Peyer's patch (tissue), 4 donors: Measurements from ENCODE around the gene FBXW5.

Experiments used
- CTCF ChIP-seq, 6 experiments: fragments of 450-650 bp in 4 of 6; fragments of 200-600 bp in 2 of 6; sonication (generic) in 1 of 6; IDR thresholded peaks; one replicate each; pipeline ENCODE4 v1.5.1; 2017 to 2019; ENCODE audit warnings: antibody characterized with exemption in 6 of 6, mild to moderate bottlenecking in 3 of 6, moderate library complexity in 1 of 6
- POLR2A ChIP-seq, 2 donors: fragments of 450-650 bp; IDR thresholded peaks; one replicate each; pipeline ENCODE4 v1.5.1; 2017; ENCODE audit warnings: antibody characterized with exemption in 2 of 2, mild to moderate bottlenecking in 2 of 2, moderate library complexity in 2 of 2

DNA sequence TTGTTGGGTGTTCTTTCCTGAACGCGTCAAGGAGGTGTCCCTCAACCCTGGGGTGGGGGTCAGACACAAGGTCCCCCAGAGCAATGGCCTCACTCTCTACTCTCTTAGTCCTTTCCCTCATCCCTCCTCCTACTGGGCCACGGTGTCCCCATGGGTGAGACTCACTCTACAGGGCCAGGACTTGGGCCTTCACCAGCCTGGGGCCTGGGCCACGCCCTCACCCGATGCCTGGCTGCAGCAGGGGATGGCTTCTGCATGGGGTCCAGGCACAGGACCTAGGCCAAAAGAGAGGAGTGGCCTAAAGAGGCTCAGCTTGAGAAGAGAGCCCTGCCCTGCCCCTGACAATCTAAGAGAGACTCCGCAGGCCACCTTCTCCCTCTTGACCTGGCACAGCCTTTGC lies 13.4 kb upstream of the FBXW5 start:
- TF ChIP-seq POLR2A (IDR thresholded peaks at IDR 0.05) (no peak), CTCF (IDR thresholded peaks at IDR 0.05) (no peak)
